ENCODE measurements around the gene CPE.

GRCh38 chr4:165330666-165331065 is 48.1 kb upstream of the CPE start:
- TF ChIP-seq CTCF (IDR thresholded peaks at IDR 0.05; ENCODE audit: insufficient read depth, low read length) (no peak), POLR2AphosphoS5 (IDR thresholded peaks at IDR 0.05; ENCODE audit: low read depth) (no peak)

Measured in HL-60 (cell line).